Lower leg skin (tissue), 3 donors: ENCODE measurements around the gene CSKMT.

ENCODE experiments used
- POLR2A ChIP-seq, 2 donors: fragments of 450-650 bp; IDR thresholded peaks; one replicate each; pipeline ENCODE4 v1.6.1; 2016 to 2017; ENCODE audit warnings: antibody characterized with exemption in 2 of 2, mild to moderate bottlenecking in 1 of 2, moderate library complexity in 1 of 2
- TF ChIP-seq, protein P1 (sequence below), 3 donors: fragments of 450-650 bp; IDR thresholded peaks; one replicate each; pipeline ENCODE4 v1.5.1; 2016; ENCODE audit warnings: antibody characterized with exemption in 3 of 3, mild to moderate bottlenecking in 3 of 3, moderate library complexity in 2 of 3

DNA sequence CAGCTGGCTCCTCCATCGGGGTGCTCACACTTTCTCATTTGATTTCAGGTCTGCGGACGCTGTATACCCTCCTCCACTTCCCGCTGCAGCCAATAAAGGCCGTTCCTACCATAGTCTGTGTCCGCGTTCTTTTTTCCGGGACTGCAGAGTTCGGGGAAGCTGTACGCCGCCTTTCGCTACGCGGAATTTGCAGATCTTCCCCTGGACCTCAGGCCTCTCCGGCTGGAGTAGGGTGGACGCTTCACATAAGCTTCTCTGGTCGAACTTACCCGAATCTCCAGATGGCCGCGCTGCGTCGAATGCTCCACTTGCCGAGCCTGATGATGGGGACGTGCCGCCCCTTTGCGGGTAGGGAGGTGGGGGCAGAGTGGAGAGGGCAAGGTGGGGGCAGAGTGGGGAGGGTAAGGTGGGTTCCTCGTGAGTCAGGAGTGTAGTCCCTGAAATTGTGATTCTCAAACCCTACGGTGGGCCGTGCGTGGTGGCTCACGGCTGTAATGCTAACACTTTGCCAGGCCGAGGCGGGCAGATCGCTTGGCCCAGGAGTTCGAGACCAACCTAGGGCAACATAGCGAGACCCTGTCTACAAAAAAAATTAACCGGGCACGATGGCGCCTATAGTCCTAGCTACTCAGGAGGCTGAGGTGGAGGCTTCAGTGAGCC is 617 bp downstream of the CSKMT start:
- TF ChIP-seq, protein P1, sequence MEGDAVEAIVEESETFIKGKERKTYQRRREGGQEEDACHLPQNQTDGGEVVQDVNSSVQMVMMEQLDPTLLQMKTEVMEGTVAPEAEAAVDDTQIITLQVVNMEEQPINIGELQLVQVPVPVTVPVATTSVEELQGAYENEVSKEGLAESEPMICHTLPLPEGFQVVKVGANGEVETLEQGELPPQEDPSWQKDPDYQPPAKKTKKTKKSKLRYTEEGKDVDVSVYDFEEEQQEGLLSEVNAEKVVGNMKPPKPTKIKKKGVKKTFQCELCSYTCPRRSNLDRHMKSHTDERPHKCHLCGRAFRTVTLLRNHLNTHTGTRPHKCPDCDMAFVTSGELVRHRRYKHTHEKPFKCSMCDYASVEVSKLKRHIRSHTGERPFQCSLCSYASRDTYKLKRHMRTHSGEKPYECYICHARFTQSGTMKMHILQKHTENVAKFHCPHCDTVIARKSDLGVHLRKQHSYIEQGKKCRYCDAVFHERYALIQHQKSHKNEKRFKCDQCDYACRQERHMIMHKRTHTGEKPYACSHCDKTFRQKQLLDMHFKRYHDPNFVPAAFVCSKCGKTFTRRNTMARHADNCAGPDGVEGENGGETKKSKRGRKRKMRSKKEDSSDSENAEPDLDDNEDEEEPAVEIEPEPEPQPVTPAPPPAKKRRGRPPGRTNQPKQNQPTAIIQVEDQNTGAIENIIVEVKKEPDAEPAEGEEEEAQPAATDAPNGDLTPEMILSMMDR (IDR thresholded peaks at IDR 0.05), result no peak
- TF ChIP-seq POLR2A (IDR thresholded peaks at IDR 0.05), result no peak
